Subcutaneous abdominal adipose tissue (tissue), 5 donors: ENCODE results near the gene WNK3.

Source experiments
- H3K27ac ChIP-seq: one replicate; pipeline ENCODE4 v1.7.0; 2013; ENCODE audit warnings: low read depth, mild to moderate bottlenecking, inconsistent platforms, low read length, moderate library complexity
- H3K27me3 ChIP-seq, 5 donors: one replicate each; pipeline ENCODE4 v1.7.0; 2013; ENCODE audit warnings: low read length in 5 of 5, inconsistent platforms in 1 of 5; ENCODE audit not compliant: control insufficient read depth in 5 of 5, insufficient read depth in 4 of 5
- H3K36me3 ChIP-seq, 5 donors: one replicate each; pipeline ENCODE4 v1.7.0; 2013; ENCODE audit warnings: low read length in 5 of 5; ENCODE audit not compliant: control insufficient read depth in 5 of 5, insufficient read depth in 5 of 5
- H3K4me1 ChIP-seq, 5 donors: one replicate each; pipeline ENCODE4 v1.7.0; 2013; ENCODE audit warnings: low read length in 5 of 5, mild to moderate bottlenecking in 3 of 5, moderate library complexity in 1 of 5; ENCODE audit not compliant: control insufficient read depth in 5 of 5, insufficient read depth in 5 of 5
- H3K4me3 ChIP-seq, 5 donors: one replicate each; pipeline ENCODE4 v1.7.0; 2013; ENCODE audit warnings: low read length in 5 of 5, low read depth in 1 of 5
- H3K9ac ChIP-seq, 5 donors: one replicate each; pipeline ENCODE4 v1.7.0; 2013; ENCODE audit warnings: low read length in 5 of 5, mild to moderate bottlenecking in 4 of 5, moderate library complexity in 3 of 5
- H3K9me3 ChIP-seq, 5 donors: one replicate each; pipeline ENCODE4 v1.7.0; 2013; ENCODE audit warnings: low read length in 5 of 5; ENCODE audit not compliant: control insufficient read depth in 5 of 5
- donor health status: healthy.
- donor health status: healthy.
- donor health status: healthy.
- donor health status: healthy.
- donor health status: healthy.

The WNK3 gene

GRCh38 chrX:54248309-54248708 is 109.5 kb downstream of the WNK3 start:
- H3K27me3 ChIP-seq, result peaks cover 0 to 8% (median 0%) of the 10 kb centered on the region in 5 donors
- H3K27ac ChIP-seq, result no peak overlapping the region
- no peak overlapping the region for H3K4me3 ChIP-seq
- H3K36me3 ChIP-seq, result no peaks in the 10 kb centered on the region
- no peaks in the 10 kb centered on the region for H3K9me3 ChIP-seq
- no peaks in the 10 kb centered on the region for H3K4me1 ChIP-seq
- no peak overlapping the region for H3K9ac ChIP-seq

- no peak overlapping the region for H3K9ac ChIP-seq
- H3K9me3 ChIP-seq, result no peaks in the 10 kb centered on the region
These were observed 111.0 kb downstream of the WNK3 start for GRCh38 chrX:54246866-54247265.

GRCh38 chrX:54238588-54238987 is 119.3 kb downstream of the WNK3 start:
- Histone ChIP-seq H3K27ac (no peak overlapping the region), H3K9me3 (peaks cover 0 to 4% (median 2%) of the 10 kb centered on the region in 5 donors), H3K9ac (no peak overlapping the region), H3K27me3 (peaks cover 0 to 4% (median 2%) of the 10 kb centered on the region in 5 donors), H3K4me3 (no peak overlapping the region), H3K4me1 (no peaks in the 10 kb centered on the region), H3K36me3 (no peaks in the 10 kb centered on the region)

More at GRCh38 chrX:54246866-54247265, 111.0 kb downstream of the WNK3 start:
- Histone ChIP-seq H3K36me3 (no peaks in the 10 kb centered on the region), H3K27ac (no peak overlapping the region), H3K4me1 (no peaks in the 10 kb centered on the region), H3K4me3 (no peak overlapping the region), H3K27me3 (peaks cover 0 to 8% (median 0%) of the 10 kb centered on the region in 5 donors)

- Histone ChIP-seq H3K9ac (no peak overlapping the region), H3K27me3 (peaks cover 0 to 4% (median 2%) of the 10 kb centered on the region in 5 donors), H3K4me3 (no peak overlapping the region), H3K9me3 (peaks cover 0 to 4% (median 2%) of the 10 kb centered on the region in 5 donors), H3K27ac (no peak overlapping the region), H3K36me3 (no peaks in the 10 kb centered on the region), H3K4me1 (no peaks in the 10 kb centered on the region)
These were observed 120.8 kb downstream of the WNK3 start for GRCh38 chrX:54237014-54237413.

GRCh38 chrX:54230435-54231148 is 127.3 kb downstream of the WNK3 start:
- H3K36me3 ChIP-seq, result no peaks in the 10 kb centered on the region
- H3K27me3 ChIP-seq, result no peaks in the 10 kb centered on the region
- no peak overlapping the region for H3K27ac ChIP-seq
- H3K9me3 ChIP-seq, result no peaks in the 10 kb centered on the region
- no peak overlapping the region for H3K4me3 ChIP-seq
- no peaks in the 10 kb centered on the region for H3K4me1 ChIP-seq
- no peak overlapping the region for H3K9ac ChIP-seq

- H3K9ac ChIP-seq, result no peak overlapping the region
- no peaks in the 10 kb centered on the region for H3K36me3 ChIP-seq
- H3K4me1 ChIP-seq, result no peaks in the 10 kb centered on the region
- no peak overlapping the region for H3K4me3 ChIP-seq
- H3K27ac ChIP-seq, result no peak overlapping the region
- no peaks in the 10 kb centered on the region for H3K27me3 ChIP-seq
- no peaks in the 10 kb centered on the region for H3K9me3 ChIP-seq
These were observed 134.3 kb downstream of the WNK3 start for GRCh38 chrX:54223581-54223980.

GRCh38 chrX:54213603-54214002 is 144.2 kb downstream of the WNK3 start:
- H3K9me3 ChIP-seq, result peaks cover 0 to 3% (median 0%) of the 10 kb centered on the region in 5 donors
- no peak overlapping the region for H3K9ac ChIP-seq
- H3K4me3 ChIP-seq, result no peak overlapping the region
- H3K27me3 ChIP-seq, result peaks cover 0 to 6% (median 2%) of the 10 kb centered on the region in 5 donors
- no peaks in the 10 kb centered on the region for H3K36me3 ChIP-seq
- no peaks in the 10 kb centered on the region for H3K4me1 ChIP-seq
- no peak overlapping the region for H3K27ac ChIP-seq

- Histone ChIP-seq H3K9ac (no peak overlapping the region), H3K4me1 (no peaks in the 10 kb centered on the region), H3K36me3 (no peaks in the 10 kb centered on the region), H3K4me3 (no peak overlapping the region), H3K9me3 (no peaks in the 10 kb centered on the region), H3K27me3 (peaks cover 0 to 8% (median 2%) of the 10 kb centered on the region in 5 donors), H3K27ac (no peak overlapping the region)
These were observed 149.3 kb downstream of the WNK3 start for GRCh38 chrX:54208531-54208930.

- Histone ChIP-seq H3K4me3 (no peak overlapping the region), H3K9me3 (no peaks in the 10 kb centered on the region), H3K27me3 (peaks cover 0 to 11% (median 0%) of the 10 kb centered on the region in 5 donors), H3K9ac (no peak overlapping the region), H3K27ac (no peak overlapping the region), H3K4me1 (no peaks in the 10 kb centered on the region), H3K36me3 (no peaks in the 10 kb centered on the region)
These were observed 159.6 kb downstream of the WNK3 start for GRCh38 chrX:54198262-54198661.

- H3K4me3 ChIP-seq, result no peak overlapping the region
- no peak overlapping the region for H3K27ac ChIP-seq
- H3K27me3 ChIP-seq, result peaks cover 0 to 11% (median under 1%) of the 10 kb centered on the region in 5 donors
- no peaks in the 10 kb centered on the region for H3K9me3 ChIP-seq
- H3K4me1 ChIP-seq, result no peaks in the 10 kb centered on the region
- H3K36me3 ChIP-seq, result no peaks in the 10 kb centered on the region
- H3K9ac ChIP-seq, result no peak overlapping the region
These were observed 162.8 kb downstream of the WNK3 start for GRCh38 chrX:54194982-54195588.
